IPS-15b (cell line): ENCODE measurements around the gene SEMA6A.

ENCODE experiments used
- H3K27me3 ChIP-seq: one replicate; pipeline ENCODE4 v1.6.1; 2013; ENCODE audit warnings: low read length; ENCODE audit not compliant: control insufficient read depth, insufficient read depth
- H3K36me3 ChIP-seq: one replicate; pipeline ENCODE4 v1.6.1; 2013; ENCODE audit warnings: low read length; ENCODE audit not compliant: control insufficient read depth, insufficient read depth
- H3K4me1 ChIP-seq: one replicate; pipeline ENCODE4 v1.6.1; 2013; ENCODE audit warnings: mild to moderate bottlenecking, low read length; ENCODE audit not compliant: control insufficient read depth, insufficient read depth
- H3K4me3 ChIP-seq: one replicate; pipeline ENCODE4 v1.5.1; 2013; ENCODE audit warnings: low read depth, low read length
- H3K9ac ChIP-seq: one replicate; pipeline ENCODE4 v1.6.1; 2013; ENCODE audit warnings: low read depth, mild to moderate bottlenecking, low read length
- H3K9me3 ChIP-seq: one replicate; pipeline ENCODE4 v1.6.1; 2013; ENCODE audit warnings: mild to moderate bottlenecking, low read length; ENCODE audit not compliant: control insufficient read depth, insufficient read depth

The SEMA6A gene

DNA sequence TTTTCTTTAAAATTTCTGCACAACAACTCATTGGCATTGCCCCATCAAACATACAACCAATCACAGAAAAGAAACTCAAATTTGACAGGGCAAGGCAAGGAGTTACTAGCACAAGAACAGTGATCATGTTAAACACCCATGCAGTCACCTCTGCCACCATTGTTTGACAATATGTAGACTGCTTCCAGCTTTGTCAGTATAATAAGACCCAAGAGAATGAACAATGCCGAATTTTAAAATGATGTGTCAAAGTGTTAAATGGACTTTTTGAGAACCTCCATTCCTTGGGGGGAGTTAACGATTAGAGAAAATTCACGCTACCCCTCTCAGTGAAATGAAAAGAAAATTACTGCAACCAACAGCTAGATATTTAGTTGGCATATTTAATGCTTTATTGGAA, 109.2 kb downstream of the SEMA6A start:
- Histone ChIP-seq H3K4me1 (no peaks in the 10 kb centered on the region), H3K9me3 (no peaks in the 10 kb centered on the region), H3K4me3 (no peak overlapping the region), H3K27me3 (no peaks in the 10 kb centered on the region), H3K9ac (no peak overlapping the region), H3K36me3 (peaks cover 38% of the 10 kb centered on the region)

DNA sequence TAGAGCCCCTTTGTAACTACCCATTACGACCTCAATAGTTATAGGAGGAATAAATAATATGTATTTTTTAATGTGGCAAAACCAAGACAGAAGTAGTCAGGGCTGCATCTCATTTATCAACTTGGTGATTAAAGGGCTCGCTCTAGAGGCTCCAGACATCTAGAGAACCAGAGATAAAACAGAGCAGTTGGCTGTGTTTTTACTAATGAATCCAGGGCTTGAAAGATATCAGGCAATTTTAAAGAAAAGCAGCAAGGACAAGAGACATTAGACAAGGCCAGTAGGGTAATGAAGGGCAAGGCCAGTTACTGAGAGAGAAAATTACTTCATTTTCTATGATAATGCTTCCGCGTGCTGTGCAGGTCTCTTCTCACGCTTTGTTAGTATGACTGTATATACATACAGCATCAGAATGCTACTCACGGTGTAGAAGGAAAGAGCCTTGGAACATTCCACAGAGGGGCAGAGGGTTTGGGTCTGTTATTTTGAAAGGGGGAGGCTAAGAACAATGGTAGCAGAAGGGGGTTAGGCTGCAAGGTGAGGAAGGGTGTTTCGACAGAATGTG, 110.4 kb downstream of the SEMA6A start:
- no peaks in the 10 kb centered on the region for H3K4me1 ChIP-seq
- H3K36me3 ChIP-seq, result peaks cover 38% of the 10 kb centered on the region
- no peak overlapping the region for H3K4me3 ChIP-seq

DNA sequence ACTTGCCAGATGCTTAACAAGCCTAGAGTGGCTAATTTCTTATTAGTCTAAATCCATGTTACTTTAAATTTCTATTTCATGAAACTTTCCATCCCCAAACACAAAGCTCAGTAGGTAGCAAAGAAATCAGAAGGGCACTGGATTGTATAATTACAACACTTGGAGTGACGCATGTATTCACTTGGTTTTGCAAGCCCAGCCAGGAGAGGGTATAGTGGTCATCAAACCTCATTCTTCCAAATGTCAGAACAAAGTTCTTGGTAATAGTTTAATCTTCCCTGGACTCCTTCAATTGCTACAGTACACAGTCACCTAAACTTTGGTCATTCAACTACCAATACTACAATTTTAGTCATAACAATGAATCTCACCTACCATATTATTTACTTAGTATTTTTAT, 112.1 kb downstream of the SEMA6A start:
- H3K4me3 ChIP-seq, result no peak overlapping the region
- H3K9ac ChIP-seq, result no peak overlapping the region
- no peaks in the 10 kb centered on the region for H3K27me3 ChIP-seq
- no peaks in the 10 kb centered on the region for H3K4me1 ChIP-seq
- H3K36me3 ChIP-seq, result peaks cover 30% of the 10 kb centered on the region
- H3K9me3 ChIP-seq, result no peaks in the 10 kb centered on the region

More for the DNA sequence above, 110.4 kb downstream of the SEMA6A start:
- Histone ChIP-seq H3K27me3 (no peaks in the 10 kb centered on the region), H3K9ac (no peak overlapping the region), H3K9me3 (no peaks in the 10 kb centered on the region)

DNA sequence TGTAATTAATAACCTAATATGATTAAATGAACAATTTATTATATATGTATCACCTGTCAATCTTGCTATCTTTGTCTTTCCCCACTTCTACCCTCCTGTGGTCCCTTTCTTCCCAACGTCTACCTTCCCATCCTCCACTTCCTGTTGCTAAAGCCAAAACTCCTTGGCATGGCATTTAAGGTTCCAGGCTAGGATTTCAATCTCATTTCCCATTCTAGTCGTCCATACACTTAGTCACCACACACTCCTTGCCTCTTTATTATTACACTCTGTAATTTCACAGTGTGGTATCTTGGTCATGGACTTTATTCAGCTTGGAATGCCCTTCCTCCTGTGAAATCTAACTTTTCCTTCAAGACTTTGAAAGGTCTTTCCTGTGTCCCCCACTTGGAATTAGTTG, 115.3 kb downstream of the SEMA6A start:
- Histone ChIP-seq H3K4me1 (no peaks in the 10 kb centered on the region), H3K36me3 (peaks cover 20% of the 10 kb centered on the region), H3K4me3 (no peak overlapping the region), H3K9ac (no peak overlapping the region), H3K9me3 (no peaks in the 10 kb centered on the region), H3K27me3 (no peaks in the 10 kb centered on the region)

DNA sequence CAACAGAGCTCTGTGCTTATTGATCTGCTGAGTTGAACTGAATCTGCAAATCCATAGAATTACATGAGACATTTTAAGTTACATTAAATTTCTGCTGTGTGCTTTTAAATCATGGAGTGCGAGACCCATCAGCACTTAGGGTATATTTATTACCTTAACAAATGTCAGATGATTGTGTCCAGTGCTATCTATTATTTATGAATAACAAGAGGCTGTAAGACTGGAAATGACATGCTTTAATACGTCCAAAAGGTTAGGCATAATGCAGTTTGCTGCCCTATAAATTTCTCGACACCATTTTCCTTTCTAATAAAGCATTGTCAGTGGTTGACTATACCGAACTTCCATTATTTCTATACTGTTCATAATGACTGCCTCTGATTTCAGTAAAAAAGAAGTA, 117.6 kb downstream of the SEMA6A start:
- H3K36me3 ChIP-seq, result peaks cover 14% of the 10 kb centered on the region
- H3K27me3 ChIP-seq, result no peaks in the 10 kb centered on the region
- H3K4me1 ChIP-seq, result no peaks in the 10 kb centered on the region
- no peaks in the 10 kb centered on the region for H3K9me3 ChIP-seq
- no peak overlapping the region for H3K9ac ChIP-seq
- no peak overlapping the region for H3K4me3 ChIP-seq

DNA sequence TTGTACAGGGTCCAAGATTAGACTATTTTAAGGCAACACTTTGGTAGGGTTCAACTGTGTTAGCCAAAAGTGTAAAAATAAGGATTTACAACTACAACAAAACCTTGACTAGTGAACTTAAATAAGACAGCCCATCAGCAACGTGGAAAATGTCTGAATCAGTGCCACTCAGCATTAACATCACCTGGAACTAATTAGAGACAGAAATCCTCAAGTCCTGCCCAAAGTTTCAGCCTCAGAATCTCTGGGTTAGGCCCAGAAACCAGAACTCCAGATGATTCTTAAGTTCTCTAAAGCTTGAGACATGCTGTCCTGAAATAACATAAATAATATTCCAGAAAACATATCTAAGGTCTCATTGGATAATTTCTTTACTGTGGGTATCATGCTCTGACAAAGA, 118.6 kb downstream of the SEMA6A start:
- no peaks in the 10 kb centered on the region for H3K27me3 ChIP-seq
- no peak overlapping the region for H3K4me3 ChIP-seq
- H3K9me3 ChIP-seq, result no peaks in the 10 kb centered on the region
- H3K9ac ChIP-seq, result no peak overlapping the region
- peaks cover 14% of the 10 kb centered on the region for H3K36me3 ChIP-seq
- peaks cover 2% of the 10 kb centered on the region for H3K4me1 ChIP-seq

DNA sequence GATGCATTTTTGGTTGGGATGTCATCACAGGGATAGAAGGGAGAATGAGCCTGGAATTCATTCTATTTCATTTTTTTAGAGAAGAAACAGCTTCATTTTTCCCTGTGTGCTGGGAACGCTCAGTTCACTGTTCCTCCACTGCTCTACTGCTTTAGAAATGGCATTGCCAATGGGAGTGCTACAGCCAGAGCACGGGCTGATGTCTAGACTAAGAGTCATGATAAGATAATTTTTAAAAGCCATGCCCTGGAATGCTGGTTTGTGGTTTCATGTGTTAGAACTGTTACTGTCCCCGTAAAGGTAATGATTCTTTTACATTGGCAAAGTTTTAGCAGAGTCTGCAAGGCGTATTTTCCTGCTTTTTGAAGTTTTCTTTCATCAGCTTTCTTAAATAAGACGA, 119.6 kb downstream of the SEMA6A start:
- Histone ChIP-seq H3K4me3 (no peak overlapping the region), H3K36me3 (peaks cover 14% of the 10 kb centered on the region), H3K9me3 (no peaks in the 10 kb centered on the region), H3K9ac (no peak overlapping the region), H3K27me3 (no peaks in the 10 kb centered on the region), H3K4me1 (peaks cover 11% of the 10 kb centered on the region)

DNA sequence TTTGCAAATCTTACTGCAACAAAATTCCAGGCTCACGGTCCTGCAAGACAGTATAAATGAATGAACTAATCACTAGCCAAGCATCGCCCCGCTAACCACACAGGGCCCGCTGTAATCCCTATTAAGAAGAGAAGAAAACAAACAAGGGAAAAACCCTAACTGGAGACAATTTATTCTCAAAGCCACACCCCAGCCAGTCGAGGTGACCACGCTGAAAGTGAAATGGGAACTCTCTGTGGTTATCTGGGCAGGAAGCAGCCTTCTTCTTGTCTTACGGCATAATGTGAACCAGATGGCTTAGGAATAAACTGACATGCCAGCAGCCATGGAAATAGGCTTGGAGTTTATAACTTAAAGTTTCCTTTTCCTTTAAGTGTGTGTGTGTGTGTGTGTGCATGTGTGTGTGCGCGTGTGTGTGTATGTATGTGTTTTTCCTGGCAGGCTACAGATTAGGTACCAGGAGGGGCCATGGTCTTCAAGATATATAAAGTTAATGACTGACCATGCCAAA, 120.2 kb downstream of the SEMA6A start:
- H3K9ac ChIP-seq, result no peak overlapping the region
- H3K27me3 ChIP-seq, result no peaks in the 10 kb centered on the region
- H3K4me1 ChIP-seq, result peaks cover 16% of the 10 kb centered on the region
- H3K36me3 ChIP-seq, result peaks cover 14% of the 10 kb centered on the region
- H3K9me3 ChIP-seq, result no peaks in the 10 kb centered on the region
- no peak overlapping the region for H3K4me3 ChIP-seq

DNA sequence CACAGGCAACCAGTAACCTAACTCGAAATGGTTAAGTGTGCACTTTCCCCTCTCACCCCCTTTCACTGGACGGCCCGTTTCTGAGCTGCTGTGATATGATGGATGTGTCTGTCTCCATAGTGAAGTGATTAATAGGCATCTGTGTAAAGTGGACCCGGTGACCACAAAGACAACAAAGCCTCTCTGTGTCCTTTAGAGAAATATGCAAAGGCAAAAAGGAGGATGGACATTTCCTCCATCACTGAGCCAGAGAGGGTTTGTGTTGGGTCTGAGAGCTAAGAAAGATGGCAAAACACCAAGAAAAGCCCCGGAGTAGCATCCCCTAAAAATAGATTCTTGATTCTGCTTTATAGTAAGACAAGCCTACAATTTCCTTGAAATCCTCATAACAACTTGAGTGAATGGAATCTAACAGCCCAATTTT, 120.6 kb downstream of the SEMA6A start:
- H3K4me1 ChIP-seq, result peaks cover 20% of the 10 kb centered on the region
- no peaks in the 10 kb centered on the region for H3K9me3 ChIP-seq
- H3K27me3 ChIP-seq, result no peaks in the 10 kb centered on the region
- H3K4me3 ChIP-seq, result no peak overlapping the region
- no peak overlapping the region for H3K9ac ChIP-seq
- peaks cover 14% of the 10 kb centered on the region for H3K36me3 ChIP-seq

DNA sequence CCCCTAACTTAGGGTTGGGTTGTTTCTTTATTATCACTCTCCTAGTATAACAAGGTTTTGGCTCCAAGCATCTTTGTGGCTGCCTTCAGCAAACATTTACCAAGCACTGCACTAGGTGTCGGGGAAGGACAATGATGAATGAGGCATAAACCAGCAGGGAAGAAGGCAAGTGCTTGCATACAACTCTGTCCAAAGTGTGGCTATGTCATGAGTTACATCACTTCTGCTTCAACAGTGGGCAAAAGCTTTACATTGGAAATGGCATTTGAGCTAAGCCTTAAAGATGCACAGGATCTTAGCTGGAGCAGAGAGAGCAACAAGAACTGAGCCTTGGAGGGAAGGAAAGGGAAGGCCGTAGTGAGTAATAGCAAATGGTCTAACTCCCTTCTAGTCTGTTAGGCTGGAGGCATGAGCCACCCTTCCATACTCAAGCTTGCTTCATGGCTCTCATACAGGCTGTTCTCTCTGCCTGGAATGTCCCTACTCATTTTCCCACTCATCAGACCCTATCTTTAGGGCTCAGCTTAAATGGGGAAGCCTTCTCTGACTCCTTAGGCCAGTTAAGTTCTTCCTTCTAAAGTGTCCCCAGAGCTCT, 121.8 kb downstream of the SEMA6A start:
- Histone ChIP-seq H3K36me3 (peaks cover 12% of the 10 kb centered on the region), H3K9ac (no peak overlapping the region), H3K9me3 (no peaks in the 10 kb centered on the region), H3K4me3 (no peak overlapping the region), H3K27me3 (no peaks in the 10 kb centered on the region), H3K4me1 (peaks cover 20% of the 10 kb centered on the region)

DNA sequence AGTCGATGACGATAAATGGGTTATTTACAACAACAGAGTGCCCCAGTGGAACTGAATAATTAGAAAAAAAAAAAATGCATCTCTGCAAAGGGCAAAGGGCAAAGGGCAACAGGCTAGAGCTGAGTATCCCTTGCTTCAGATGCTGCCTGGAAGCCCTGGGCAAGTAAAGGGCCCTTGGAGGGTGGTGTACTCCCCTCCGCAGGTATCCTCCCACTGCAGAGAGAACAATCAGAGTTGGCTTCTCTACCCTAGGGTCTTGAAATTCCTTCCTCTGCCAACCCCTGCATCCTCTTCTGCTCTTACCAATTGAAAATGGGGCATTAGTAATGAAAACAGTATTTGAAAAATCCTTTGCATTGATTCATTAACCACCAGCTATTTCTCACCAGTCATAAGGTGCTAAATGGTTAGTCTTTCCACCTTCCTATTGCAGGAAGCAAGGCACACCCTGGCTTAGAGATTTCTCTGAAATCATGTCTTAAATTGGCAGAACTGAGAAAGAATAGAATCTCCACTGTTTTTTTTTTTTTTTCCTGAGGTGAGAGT, 122.6 kb downstream of the SEMA6A start:
- Histone ChIP-seq H3K9ac (no peak overlapping the region), H3K4me1 (peaks cover 20% of the 10 kb centered on the region), H3K4me3 (no peak overlapping the region), H3K36me3 (peaks cover 16% of the 10 kb centered on the region), H3K27me3 (no peaks in the 10 kb centered on the region), H3K9me3 (no peaks in the 10 kb centered on the region)

DNA sequence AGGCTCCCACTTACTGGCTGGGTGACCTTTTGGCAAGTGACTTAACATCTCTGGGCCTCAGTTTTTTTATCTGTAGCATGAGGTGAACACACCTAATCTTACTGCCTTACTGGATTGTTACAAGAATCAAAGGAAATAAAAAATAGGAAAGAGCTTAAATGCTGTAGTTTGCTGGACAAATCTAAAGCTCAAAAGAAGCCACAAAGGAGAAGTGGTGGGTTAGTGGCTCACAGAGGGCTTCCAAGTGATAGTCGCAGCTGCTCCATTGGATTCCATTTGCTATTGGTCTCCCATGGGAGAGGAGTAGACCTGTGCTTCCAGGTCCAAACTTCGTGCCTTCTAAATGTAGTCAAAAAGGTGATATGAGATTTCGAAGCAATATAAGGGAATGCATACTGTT, 123.6 kb downstream of the SEMA6A start:
- Histone ChIP-seq H3K36me3 (peaks cover 18% of the 10 kb centered on the region), H3K9me3 (no peaks in the 10 kb centered on the region), H3K27me3 (no peaks in the 10 kb centered on the region), H3K4me3 (no peak overlapping the region), H3K4me1 (peaks cover 20% of the 10 kb centered on the region), H3K9ac (no peak overlapping the region)
